Lung (tissue), 12 donors: ENCODE results near the gene AP4B1. TPM values are rescaled to one million over a fixed set of nuclear protein-coding genes. Genes with fewer than 3 reads are reported as not detected.

Experiments
- ATAC-seq: fragments of 200-7000 bp; cut with Tn5 transposase; one replicate; pipeline ENCODE4 v1.9.1; 2020; ENCODE audit warnings: moderate number of reproducible peaks; ENCODE audit not compliant: insufficient read depth, low FRiP score
- DNase-seq, 3 donors: peaks; one replicate each; pipeline ENCODE4 v3.0.0-alpha.2; 2013 to 2017
- H3K27ac ChIP-seq, 2 donors: one replicate each; pipeline ENCODE4 v1.5.1; 2013; ENCODE audit warnings: mild to moderate bottlenecking in 2 of 2, moderate library complexity in 2 of 2, control low read depth in 1 of 2, inconsistent platforms in 1 of 2, low read depth in 1 of 2, low read length in 1 of 2
- H3K27me3 ChIP-seq, 3 donors: one replicate each; pipeline ENCODE4 v1.5.1; 2013; ENCODE audit warnings: low read length in 2 of 3; ENCODE audit not compliant: control insufficient read depth in 3 of 3, insufficient read depth in 3 of 3
- H3K36me3 ChIP-seq, 4 donors: one replicate each; pipeline ENCODE4 v1.5.1; 2013; ENCODE audit warnings: low read length in 4 of 4, mild to moderate bottlenecking in 1 of 4, moderate library complexity in 1 of 4; ENCODE audit not compliant: control insufficient read depth in 4 of 4, insufficient read depth in 4 of 4
- H3K4me1 ChIP-seq, 5 donors: one replicate each; pipeline ENCODE4 v1.5.1; 2013; ENCODE audit warnings: low read length in 5 of 5, mild to moderate bottlenecking in 2 of 5, moderate library complexity in 1 of 5; ENCODE audit not compliant: control insufficient read depth in 5 of 5, insufficient read depth in 5 of 5
- H3K4me3 ChIP-seq: one replicate; pipeline ENCODE4 v1.5.1; 2013; ENCODE audit warnings: mild to moderate bottlenecking, control low read depth, moderate library complexity
- H3K9ac ChIP-seq, 2 donors: one replicate each; pipeline ENCODE4 v1.5.1; 2013; ENCODE audit warnings: low read length in 2 of 2, control low read depth in 1 of 2; ENCODE audit not compliant: insufficient read depth in 1 of 2
- H3K9me3 ChIP-seq, 4 donors: one replicate each; pipeline ENCODE4 v1.5.1; 2013; ENCODE audit warnings: low read length in 3 of 4, mild to moderate bottlenecking in 1 of 4, moderate library complexity in 1 of 4; ENCODE audit not compliant: control insufficient read depth in 4 of 4, insufficient read depth in 3 of 4
- WGBS, 2 donors: extraction: QIAGEN DNeasy Blood & Tissue Kit; methylation state at CpG; one replicate each; pipeline ENCODE4 v1.1.7; 2013; 5-methylcytosine and 5-hydroxymethylcytosine counted together
- polyA plus RNA-seq, 2 donors: library from polyadenylated mRNA; stranded (reverse); fragments of 200-250 nt; gene quantifications; one replicate each; pipeline ENCODE4 v1.2.1, GENCODE V29; 2013
- total RNA-seq, 2 donors: library from RNA; depleted of rRNA in 1 of 2; stranded (reverse); fragments of >200 nt in 1 of 2; gene quantifications; one replicate each; pipeline ENCODE4 v1.2.1, GENCODE V29; 2014 to 2021
- TF ChIP-seq, protein P1 (sequence below): IDR thresholded peaks from 2 replicates; pipeline ENCODE4 v1.5.1; 2012; ENCODE audit warnings: mild to moderate bottlenecking; ENCODE audit errors: control extremely low read depth, extremely low read depth
- donor health status: control.
- donor health status: control.
- donor health status: Bipolar disorder and iron deficiency.
- donor health status: healthy.
- donor health status: DM: yes; HTN: yes; CAD: no.

Gene AP4B1
- total and polyA plus RNA-seq, 4 donors = 12.8 to 43.9 (median 18.9) TPM

DNA sequence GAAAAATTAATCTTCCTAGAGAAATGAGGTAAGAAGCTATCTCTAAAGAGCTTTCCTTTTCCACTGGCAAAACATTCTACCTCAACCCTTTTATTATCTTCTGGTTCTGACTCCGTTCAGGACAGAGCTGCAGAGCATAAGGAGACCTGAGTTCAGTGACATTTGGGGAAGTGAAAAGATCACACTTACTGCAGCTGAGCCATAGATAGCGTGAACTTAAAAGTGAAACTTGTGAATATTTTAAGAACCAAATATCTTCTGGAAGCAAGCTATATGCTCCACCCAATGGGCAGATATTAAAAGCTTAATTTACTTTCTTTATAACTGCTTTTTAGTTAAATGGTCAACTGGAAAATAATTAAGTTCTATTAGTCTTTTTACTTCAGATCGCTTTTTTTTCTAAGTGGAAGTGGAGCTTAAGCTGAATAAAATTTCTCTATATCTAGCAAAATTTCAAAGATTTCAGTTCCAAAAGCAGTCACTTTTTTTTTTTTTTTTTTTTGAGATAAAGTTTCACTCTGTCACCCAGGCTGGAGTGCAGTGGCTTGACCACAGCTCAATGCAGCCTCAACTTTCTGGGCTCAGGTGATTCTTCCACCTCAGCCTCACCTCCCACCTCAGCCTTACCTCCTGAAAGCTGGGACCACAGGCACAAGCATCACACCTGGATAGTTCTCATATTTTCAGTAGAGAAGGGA lies 45.0 kb downstream of the AP4B1 start:
- TF ChIP-seq, protein P1, sequence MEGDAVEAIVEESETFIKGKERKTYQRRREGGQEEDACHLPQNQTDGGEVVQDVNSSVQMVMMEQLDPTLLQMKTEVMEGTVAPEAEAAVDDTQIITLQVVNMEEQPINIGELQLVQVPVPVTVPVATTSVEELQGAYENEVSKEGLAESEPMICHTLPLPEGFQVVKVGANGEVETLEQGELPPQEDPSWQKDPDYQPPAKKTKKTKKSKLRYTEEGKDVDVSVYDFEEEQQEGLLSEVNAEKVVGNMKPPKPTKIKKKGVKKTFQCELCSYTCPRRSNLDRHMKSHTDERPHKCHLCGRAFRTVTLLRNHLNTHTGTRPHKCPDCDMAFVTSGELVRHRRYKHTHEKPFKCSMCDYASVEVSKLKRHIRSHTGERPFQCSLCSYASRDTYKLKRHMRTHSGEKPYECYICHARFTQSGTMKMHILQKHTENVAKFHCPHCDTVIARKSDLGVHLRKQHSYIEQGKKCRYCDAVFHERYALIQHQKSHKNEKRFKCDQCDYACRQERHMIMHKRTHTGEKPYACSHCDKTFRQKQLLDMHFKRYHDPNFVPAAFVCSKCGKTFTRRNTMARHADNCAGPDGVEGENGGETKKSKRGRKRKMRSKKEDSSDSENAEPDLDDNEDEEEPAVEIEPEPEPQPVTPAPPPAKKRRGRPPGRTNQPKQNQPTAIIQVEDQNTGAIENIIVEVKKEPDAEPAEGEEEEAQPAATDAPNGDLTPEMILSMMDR = no peak
- H3K9ac ChIP-seq = no peak overlapping the region
- 33 to 60% methylated on average over 3 of the region's 3 CpGs for WGBS, 2 donors
- H3K36me3 ChIP-seq = no peaks in the 10 kb centered on the region
- no peak for DNase-seq
- no peak overlapping the region for H3K27ac ChIP-seq
- H3K4me1 ChIP-seq = no peaks in the 10 kb centered on the region
- ATAC-seq = no peak
- no peak overlapping the region for H3K4me3 ChIP-seq
- no peaks in the 10 kb centered on the region for H3K27me3 ChIP-seq
- H3K9me3 ChIP-seq = no peaks in the 10 kb centered on the region

DNA sequence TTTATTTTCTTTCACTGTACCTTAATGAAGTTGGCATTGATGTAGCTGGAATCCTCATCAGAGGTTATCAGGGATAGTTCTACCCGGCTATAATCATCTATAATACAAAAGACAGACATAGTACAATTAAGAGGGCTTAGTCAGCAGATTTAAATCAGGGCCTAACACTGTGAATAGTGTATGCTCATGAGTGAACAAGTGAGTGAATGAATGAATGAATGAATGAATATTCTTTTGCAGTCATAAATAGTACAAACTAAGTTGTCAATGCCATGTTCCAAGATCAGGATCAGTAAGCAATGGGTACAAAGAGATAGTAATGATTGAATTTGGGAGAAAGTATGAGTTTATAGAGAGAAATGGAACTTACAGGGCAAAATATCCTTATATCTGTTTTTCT lies 45.6 kb downstream of the AP4B1 start:
- Histone ChIP-seq H3K4me3 (no peak overlapping the region), H3K9me3 (no peaks in the 10 kb centered on the region), H3K27ac (no peak overlapping the region), H3K36me3 (no peaks in the 10 kb centered on the region), H3K4me1 (no peaks in the 10 kb centered on the region), H3K27me3 (no peaks in the 10 kb centered on the region), H3K9ac (no peak overlapping the region)
- no peak for ATAC-seq
- WGBS, 2 donors = 89 to 90% methylated on average over 1 of the region's 1 CpG
- TF ChIP-seq, protein P1 = no peak
- no peak for DNase-seq

DNA sequence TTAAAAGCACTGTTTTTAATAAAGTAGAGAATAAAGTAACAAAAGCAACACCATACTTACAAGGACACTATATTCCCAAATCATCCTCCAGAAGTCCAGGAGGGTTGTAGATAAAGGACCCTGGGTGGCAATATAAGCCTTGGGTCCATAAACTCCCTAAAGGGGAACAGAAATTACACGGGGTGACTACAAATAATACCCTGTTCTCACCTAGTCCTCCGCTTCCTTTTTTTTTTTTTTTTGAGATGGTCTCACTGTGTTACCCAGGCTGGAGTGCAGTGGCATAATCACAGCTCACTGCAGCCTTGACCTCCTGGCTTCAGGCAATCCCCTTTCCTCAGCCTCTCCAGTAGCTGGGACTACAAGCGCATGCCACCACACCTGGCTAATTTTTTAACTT lies 46.2 kb downstream of the AP4B1 start:
- Histone ChIP-seq H3K4me3 (no peak overlapping the region), H3K9ac (no peak overlapping the region), H3K4me1 (no peaks in the 10 kb centered on the region), H3K27me3 (no peaks in the 10 kb centered on the region), H3K9me3 (no peaks in the 10 kb centered on the region), H3K27ac (no peak overlapping the region), H3K36me3 (no peaks in the 10 kb centered on the region)
- DNase-seq (no peak), ATAC-seq (no peak)
- WGBS, 2 donors = 52 to 80% methylated on average over 3 of the region's 3 CpGs
- TF ChIP-seq, protein P1 = no peak

DNA sequence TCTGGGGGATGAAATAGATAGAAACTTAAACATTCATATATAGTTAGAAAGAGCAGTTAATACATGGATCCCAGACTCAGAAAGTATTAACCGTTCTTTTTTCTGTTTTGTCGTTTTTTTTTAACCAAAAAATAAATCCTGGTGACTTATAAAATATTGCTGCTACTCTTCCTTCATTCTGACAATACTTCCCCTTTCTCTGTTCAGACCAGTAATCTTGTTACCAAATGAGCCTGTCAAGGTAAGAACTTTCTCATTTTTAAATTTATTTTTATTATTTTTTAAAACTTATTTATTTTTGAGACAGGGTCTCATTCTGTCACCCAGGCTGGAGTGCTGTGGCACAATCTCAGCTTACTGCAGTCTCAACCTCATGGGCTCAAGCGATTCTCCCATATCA lies 46.8 kb downstream of the AP4B1 start:
- Histone ChIP-seq H3K9ac (no peak overlapping the region), H3K4me1 (no peaks in the 10 kb centered on the region), H3K27me3 (no peaks in the 10 kb centered on the region), H3K27ac (no peak overlapping the region), H3K4me3 (no peak overlapping the region), H3K36me3 (no peaks in the 10 kb centered on the region), H3K9me3 (no peaks in the 10 kb centered on the region)
- ATAC-seq (no peak), DNase-seq (no peak)
- 49 to 66% methylated on average over 3 of the region's 3 CpGs for WGBS, 2 donors
- TF ChIP-seq, protein P1 = no peak
